Stimulated activated CD4-positive, alpha-beta T cell treated with anti-CD3 and anti-CD28 coated beads, Interleukin-12 subunit alpha, Interleukin-12 subunit beta, amount 100 ng/mL, for 4 hours (primary cell): ENCODE data around the gene OMA1.
"Not testable (repeated sequence)": the region's sequence is repeated elsewhere in the genome, so short reads cannot be mapped to it uniquely, and the experiment has no call there.

Experiments used
- DNase-seq: peaks from one replicate; pipeline ENCODE4 v3.0.0-alpha.2; 2020

The OMA1 gene

DNA sequence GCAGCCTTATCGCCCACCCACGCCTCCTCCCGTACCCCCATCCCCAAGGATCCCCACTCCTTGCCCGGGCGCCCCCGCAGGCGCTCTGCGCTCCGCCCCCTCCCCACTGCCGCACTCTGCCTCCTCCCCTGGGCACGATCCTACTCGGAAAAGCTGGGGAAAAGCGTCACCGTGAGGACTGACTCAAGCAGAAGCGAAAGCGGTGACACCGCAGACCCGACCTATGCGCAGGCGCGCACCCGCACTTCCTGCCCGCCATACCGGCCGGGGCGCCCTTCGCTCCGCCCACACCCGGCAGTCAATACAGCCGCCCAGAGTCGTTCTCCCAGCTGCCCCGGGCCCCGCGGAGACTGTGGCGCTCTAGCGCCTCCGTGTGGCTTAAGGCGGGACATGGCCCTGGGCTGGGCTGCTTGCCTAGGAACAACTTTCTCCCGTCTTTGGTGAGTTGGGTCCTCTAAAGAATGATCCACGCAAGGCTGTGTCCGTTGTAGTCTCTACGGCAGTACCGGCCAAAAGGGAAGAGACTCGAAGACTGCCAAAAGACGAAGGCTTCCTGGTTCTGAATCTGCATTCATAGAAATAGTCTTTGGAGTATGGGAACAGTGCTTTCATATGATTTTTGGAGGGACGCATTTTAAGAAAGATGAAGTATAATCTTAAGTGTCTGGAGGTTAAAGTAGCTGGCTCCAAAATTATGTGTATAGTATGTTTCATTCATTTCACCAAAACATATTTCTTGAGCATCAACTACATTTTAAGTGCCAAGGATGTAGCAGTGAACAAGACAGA lies at the start of gene OMA1:
Gene OMA1, minus strand, starts transcription at position 207 of the 789 bp plus-strand sequence. CDS start 7,432 bp downstream, outside the sequence.
- DNase-seq, result peak; percentile 98

DNA sequence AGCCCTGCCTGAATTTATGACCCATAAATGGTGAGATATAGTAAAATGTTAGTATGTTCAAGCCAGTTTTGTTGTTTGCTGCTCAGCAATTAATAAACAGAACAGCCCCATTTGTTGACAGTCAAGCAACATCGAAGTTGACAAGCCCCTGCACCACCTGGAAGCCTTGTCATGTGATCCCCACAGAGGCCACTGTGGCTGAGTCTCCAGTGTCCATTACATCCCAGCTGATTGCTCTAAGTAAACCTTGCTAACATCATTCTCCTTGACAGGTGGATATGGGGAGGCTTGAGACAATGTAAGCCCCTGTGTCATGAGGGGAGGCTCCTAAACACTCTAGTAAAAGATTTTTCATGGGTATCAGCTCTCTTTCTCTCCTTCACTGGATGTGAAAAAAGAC lies 48.0 kb upstream of the OMA1 start:
- DNase-seq, result no peak

DNA sequence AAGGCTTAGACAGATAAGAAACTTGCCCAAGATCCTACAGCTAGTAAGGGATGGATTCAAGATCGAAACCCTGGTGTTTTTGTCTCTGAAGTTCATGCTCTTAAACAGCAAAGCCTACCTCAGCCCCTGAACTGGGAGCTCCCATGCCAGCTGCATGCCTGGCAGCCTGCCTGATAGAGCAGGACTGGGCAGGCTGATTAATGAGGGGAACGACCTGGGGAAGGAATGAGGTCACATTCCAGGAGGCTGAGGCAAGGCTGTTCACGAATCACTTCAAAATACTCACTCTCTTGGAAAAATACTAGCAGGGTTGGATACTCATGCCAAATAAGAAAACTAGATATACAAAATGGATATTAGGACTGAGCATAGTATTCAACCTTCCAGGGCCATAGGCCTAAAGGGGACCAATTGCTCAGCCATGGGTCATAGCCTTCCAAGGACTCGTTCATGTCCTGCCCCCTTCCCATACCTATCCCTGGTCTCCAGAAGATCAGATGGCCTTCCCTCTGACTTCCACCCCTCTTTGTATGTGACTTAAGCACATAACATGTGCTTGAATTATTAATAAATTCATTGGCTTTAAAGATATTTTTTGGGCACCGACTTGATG lies 46.1 kb upstream of the OMA1 start:
- no peak for DNase-seq

DNA sequence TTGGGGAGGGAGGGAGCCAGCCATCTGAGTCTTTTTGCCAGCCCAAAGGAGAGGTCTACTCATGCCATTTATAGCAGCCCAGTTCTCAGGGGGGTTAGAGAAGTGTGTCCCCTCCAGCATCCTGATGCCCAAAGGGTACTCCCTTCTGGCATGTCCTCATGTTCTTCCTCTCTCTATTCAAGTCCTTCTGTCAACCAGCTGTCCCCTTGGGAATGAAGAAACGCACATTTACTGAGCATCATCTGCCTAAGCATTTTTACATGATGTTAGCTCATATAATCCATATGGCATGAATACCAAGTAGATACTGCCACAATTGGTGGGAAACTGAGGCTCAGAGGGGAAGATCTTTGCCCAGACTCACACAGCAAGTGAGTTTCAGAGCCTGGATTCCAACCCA lies 45.3 kb upstream of the OMA1 start:
- DNase-seq, result no peak

DNA sequence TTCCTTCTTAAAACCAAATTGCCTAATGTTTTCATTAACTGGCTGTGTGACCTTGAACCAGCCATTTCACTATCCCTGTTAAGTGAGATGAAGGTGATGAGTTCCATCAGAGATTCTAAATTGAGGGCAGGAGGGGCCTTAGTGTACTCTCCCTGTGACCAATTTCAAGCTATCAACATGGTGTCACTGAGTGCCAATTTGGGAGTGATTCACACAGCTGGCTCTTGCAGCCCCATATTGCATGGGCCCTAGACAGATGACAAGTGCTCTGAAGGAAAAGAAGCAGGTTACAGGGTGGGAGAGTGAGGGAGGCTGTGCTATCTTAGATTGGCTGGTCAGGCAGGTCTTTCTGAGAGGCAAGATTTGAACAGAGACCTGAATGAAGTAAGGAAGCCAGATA lies 43.5 kb upstream of the OMA1 start:
- DNase-seq, result no peak

DNA sequence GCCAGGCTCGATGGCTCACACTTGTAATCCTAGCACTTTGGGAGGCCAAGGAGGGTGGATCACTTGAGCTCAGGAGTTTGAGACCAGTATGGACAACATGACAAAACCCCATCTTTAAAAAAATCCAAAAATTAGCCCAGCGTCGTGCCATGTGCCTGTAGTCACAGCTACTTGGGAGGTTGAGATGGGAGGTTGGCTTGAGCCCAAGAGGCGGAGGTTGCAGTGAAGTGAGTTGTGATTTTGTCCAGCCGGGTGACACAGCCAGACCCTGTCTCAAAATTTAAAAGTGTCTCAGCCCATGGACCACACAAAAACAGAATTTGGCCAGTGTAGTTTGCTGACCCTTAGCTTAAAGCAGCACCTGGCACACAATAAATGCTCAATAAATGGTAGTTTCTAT lies 41.9 kb upstream of the OMA1 start:
- no peak for DNase-seq

DNA sequence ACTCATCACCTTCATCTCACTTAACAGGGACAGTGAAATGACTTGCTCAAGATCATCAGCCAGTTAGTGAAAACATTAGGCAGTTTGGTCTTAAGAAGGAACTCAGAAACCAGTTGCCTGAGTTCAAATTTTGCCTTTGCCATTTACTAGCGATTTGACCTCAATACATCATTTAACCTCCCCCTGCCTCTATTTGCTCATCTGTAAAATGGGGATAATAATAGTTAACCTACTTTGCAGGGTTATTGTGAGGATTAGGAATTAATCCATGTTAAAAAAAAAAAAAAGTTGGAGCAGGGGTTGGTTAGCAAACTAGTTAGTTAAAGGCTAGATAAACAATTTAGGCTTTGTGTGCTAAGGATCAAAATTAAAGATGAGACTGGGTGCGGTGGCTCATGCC lies 41.1 kb upstream of the OMA1 start:
- DNase-seq, result no peak

DNA sequence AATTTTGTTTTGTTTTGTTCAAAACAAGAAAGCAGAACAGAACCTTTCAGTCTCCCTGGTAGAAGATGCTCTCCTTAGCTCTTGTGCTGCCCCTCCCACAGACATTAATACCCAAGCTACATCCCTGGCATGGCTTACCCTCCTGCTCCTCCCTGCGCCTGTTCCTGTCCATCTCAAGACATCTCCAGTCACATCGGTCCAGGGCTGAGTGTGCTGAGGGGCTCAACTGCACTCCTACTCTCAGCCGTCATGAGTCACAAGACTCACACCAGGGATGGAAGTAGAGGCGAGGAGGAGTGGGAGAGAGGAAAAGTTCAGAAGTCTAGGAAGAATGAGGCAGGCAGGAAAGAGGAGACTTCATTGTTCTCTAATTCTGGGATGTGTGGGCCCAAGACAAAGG lies 39.7 kb upstream of the OMA1 start:
- DNase-seq, result no peak

DNA sequence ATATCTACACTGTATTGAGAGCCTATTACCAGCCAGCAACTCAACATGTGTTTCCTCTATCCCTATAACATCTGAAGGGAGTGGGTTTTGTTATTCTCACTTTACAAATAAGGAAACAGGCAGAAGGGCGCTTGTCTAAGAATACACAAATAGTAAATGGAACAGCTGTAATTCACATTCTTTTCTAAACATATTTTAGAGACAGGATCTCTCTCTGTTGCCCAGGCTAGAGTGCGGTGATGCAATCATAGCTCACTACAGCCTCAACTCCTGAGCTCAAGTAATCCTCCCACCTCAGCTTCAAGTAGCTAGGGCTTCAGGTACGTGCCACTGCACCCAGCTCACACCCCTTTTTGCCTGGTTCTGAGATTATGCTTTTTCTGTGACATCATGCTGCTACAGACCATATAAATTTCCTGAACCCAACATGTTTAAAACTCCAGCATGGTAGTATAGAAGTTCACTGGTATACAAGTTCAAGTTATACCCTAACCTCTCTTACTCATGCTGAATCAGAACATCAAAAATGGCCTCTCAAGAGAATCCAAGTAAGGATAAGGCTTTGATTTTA lies 39.1 kb upstream of the OMA1 start:
- DNase-seq, result no peak

DNA sequence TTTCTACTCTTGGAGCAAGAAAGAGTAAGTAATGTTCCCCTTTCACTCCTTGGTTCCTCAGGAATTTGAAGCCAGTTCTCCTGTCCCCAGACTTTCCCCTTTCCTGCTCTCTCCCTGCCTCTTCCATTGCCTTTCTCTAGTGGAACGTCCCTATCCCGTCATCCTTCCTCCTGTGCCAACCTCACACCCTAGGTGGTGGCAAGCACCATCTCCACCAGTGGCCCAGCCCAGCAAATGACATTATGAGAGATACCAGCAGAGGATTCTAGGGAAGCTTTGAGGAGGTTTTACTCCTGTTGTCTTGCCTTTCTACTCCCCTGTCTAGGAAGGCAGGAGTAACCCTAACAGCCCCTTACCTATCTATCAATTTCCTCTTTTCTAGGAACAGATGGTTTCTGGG lies 38.6 kb upstream of the OMA1 start:
- DNase-seq, result no peak

DNA sequence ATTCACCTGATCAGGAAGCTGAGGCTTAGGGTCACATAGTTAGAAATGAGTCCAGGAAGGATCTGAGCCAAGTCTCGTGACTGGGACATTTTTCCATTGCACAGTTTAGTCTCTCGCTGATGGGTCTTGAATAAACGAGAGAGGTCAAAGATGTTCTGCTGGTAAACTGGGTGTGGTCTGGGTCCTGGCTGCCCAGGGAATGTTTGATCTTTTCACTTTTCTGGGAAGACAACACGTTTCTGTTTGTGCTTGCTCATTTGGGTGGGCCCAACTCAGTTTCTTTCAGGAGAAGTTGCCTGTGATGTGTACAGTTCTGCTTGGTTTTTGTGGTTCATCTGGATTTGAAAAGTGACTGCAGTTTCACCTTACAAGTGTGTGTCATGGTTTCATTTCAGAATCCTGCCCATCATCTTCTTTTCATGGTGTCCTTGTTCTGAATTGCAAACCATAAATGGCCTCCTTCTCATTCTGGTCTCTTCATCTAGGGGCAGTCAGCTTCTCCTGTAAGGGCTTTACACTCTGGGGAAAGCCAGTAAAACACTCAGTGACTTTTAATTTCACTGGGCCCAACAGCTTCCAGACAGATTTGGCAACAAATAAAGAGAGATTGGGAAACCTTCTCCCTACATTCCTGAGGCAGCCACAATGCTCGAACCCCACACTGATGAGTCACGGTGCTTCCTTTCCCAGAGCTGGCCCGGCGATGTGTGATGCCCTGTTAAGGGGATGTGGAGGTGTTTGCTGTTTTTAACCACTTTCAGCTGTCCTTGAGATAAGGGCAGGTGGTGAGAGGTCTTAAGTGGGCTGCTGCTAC lies 37.8 kb upstream of the OMA1 start:
- no peak for DNase-seq

DNA sequence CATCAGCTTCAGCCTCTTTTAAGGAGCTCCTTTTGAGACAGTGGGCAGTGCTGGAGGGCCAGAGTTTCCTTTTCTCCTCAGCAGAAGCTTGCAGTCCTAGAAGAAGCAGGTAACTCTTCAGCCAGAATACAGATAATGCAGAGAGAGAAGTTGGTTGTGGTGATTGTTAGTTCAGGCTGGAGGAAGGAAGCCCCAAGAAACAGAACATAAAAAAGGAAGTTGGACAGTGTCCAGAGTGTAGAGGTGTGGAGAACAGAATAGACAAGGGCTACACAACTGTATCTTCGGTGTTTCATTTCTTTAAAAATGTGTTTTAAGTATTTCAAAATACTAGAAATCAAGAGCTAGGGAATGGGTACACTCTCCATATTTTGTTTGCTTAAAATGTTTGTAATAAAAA lies 37.0 kb upstream of the OMA1 start:
- DNase-seq, result no peak

DNA sequence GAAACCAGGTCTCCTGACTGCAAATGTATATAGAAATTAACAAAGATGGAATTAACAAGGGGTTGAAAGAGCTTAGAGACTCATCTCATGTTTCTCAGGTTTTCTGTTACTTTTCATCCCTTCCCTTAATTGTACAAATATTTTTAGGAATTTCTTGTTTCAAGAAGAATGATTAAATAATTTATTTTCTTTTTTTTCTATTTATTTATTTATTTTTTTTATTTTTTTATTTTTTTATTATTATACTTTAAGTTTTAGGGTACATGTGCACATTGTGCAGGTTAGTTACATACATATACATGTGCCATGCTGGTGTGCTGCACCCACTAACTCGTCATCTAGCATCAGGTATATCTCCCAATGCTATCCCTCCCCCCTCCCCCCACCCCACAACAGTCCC lies 35.6 kb upstream of the OMA1 start:
- DNase-seq, result not testable (repeated sequence)

DNA sequence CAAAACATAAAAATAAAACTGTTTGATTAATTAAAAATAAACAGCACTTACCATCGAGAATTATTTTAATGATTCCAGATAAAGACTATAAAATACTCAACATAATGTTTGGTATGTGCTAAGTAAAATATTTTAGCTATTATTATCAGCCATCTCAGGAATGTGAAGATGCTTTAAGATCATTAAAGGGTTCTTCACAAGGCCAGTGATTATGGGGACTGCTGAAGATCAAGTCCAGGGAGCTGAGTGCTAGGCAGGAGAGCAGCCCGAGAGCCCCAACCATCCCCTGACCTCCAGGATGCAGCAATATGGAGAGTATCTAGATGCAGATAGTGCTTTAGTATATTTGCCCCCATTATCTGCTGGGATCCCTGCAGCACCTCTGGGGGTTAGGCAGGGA lies 35.1 kb upstream of the OMA1 start:
- DNase-seq, result no peak

DNA sequence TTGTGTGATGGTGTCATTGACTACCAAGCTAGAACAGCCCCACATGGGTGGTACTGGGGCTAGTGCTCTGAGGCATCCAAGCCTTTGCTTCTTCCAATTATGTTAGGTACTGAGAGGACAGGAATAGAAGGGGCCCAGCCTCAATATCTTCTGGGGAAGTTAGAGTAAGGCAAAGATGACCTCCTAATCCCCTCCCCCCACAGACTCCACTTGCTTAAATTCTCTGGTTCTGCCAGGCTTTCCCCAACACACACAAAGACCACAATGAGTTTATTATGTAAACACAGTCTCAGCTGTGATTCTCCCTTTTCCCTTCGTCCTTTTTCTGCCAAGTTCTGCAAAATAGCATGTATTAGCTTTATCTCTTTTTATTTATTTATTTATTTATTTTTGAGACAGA lies 33.7 kb upstream of the OMA1 start:
- DNase-seq, result no peak

DNA sequence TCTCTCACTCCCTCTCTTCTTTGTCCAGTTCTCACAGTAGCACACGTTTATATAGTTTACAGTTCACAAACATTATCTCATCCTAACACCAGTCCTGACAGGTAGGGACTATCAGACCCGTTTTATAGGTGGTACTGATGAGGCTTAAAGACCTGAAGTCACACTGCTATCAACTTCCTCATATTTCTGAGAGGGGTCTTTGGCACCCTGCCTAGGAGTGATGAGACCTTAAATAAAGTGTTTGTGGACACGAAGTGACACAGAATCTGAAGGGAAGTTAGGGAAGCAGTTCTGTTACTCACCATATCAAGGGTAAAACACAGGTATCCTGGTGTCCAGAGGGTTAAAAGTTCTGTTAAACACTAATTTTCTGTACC lies 31.1 kb upstream of the OMA1 start:
- no peak for DNase-seq

DNA sequence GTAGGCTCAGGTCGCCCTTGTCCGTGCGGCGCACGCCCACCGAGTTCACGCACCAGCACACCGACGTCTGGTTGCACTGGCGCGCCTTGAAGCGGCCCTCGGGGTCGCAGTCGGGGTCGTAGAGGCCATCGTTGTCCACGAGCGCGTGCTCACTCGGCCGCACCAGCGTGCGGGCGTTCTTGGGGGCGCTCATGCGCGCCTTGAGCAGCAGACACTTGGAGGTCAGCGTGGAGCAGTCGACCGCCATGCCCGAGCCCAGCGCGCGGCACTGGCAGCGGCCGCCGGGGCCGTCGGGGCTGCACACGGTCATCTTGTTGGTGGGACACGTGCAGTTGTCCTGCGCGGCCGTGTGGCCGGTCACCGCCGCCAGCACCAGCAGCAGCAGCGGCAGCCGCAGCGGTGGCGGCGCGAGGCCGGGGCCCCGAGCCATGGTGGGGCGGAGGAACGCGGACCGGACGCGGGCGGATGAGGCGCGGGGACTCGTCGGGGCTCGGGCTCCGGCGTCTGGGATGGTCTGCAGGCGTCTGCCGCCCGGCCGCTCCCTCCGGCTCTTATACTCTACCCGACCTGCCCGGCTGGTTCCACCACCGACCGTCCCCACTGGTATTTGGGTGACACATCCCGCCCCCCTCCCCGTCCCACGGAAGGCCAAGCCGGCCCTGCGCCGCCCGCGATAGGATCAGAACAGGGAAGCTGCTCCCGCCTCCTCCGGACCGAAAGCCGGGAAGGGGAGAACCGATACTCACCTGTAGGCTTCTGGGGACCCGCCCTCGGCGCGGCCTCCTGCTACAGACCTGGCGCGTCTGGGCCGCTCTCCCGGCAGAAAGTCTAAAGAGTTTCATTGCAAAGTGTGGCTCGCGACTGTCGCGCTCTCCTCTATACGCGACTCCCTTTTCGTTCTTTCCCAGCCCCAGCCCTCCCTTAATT lies 30.5 kb upstream of the OMA1 start, which contains the start of gene TACSTD2:
Gene TACSTD2, minus strand, starts transcription at position 526 of the 927 bp plus-strand sequence. Its CDS starts 96 bp downstream, at position 430.
- DNase-seq, result no peak

DNA sequence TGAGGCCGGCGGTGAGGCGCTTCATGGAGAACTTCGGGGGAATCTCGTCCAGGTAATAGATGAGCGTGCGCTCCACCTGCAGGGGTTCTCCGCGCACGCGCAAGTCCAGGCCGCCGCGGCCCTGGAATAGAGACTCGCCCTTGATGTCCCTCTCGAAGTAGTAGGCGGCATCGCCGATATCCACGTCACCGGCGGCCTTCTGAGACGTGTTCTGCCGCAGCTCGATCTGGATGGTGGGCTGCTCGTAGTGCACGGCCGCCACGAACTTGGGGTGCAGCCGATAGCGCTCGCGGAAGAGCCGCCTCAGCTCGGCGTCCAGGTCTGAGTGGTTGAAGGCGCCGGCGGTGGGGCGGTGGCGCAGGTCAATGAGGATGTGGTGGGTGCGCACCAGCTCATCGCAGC lies 29.8 kb upstream of the OMA1 start:
- DNase-seq, result no peak

DNA sequence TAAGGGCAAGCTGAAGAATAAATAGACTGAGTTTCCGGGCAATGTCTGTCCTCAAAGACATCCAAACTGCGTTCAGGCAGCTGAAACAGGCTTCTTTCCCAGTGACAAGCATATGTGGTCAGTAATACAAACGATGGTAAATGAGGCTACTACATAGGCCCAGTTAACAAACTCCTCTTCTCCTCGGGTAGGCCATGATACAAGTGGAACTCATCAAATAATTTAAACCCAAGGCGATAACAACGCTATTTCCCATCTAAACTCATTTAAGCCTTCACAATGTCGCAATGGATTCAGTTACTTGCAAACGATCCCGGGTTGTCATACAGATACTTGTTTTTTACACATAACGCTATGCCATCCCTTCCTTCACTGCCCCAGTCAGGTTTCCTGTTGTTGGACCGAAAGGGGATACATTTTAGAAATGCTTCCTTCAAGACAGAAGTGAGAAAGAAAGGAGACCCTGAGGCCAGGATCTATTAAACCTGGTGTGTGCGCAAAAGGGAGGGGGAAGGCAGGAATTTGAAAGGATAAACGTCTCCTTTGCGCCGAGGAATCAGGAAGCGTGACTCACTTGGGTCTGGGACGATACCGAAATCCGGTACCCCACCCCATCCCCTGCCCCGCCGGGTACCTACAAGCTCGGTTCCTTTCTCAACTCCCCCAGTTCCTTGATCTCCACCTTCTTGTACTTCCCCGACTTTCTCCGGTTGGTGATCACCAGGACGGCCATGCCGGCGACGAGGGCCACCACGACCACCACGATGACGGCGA lies 29.2 kb upstream of the OMA1 start:
- no peak for DNase-seq

DNA sequence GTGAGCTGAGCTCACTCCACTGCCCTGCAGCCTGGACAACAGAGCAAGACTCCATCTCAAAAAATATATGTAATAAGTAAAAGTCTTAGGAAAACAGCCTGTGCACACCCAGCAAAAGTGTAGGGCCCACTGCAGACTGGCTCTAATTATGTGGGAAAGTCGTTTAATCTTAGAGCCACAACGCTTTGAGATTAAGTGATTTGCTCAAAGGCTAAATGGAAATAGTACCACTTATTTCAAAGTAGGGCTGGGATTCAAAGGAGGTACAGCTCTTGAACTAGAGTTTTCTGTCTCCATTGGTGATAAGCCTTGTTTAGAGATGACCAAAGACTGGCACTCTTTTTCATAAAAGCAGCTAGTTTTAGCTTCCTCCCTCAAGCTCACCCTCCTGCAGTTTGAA lies 28.3 kb upstream of the OMA1 start:
- DNase-seq, result no peak
